ENCODE measurements around the gene NME4. TPM values are rescaled to one million over a fixed set of nuclear protein-coding genes. Genes with fewer than 3 reads are reported as not detected.
"Not testable (repeated sequence)": the region's sequence is repeated elsewhere in the genome, so short reads cannot be mapped to it uniquely, and the experiment has no call there.

Gene NME4
- total RNA-seq, 1 donor from 2014 or later = 91.3 TPM

DNA sequence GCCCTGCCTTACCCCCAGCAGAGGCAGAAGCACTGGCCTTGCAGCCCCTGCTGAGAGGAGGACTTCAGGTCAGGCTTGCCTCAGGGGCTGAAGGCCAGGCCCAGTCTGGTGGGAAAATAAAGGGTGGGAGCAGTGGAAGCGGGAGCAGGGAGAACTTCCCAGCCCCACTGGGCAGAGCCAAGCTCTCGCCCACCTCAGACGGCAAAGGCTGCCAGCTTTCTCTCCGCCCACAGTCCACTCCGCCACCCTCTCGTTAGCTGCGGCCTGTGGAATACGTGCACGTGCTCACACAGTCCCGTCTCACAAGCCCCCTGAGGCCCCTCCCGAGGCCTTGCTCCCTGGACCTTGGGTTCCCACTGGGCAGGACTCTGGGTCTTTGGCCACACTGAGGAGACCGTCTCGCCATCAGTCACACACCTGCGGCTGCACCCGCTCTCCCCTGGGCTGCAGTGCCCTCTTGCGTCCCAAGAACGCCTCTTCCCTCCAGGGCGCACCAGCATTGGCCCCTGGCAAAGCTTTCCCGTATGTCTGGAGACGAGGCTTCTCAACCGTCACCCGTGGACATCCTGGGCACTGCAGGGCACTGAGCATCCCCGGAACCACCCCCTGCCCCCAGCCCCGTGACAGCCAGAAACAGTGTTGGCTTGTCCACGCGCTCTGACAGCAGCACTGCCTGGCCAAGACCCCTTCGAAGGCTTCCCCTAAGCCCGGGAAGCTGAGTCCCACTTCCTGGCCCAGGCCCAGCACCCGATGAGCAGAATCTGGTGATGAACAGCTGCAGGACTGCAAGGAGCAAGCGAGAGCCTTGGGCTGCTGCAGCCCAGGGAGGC lies 34.9 kb upstream of the NME4 start:
- peak; percentile 77 for ATAC-seq
- intact Hi-C loops (cut with DNase I) = loop anchor here (2.0 kb wide), 1 partner anchor 255 kb away; no protein-coding TSS in a partner anchor
- peak; percentile 83 for DNase-seq (ENCODE audit: missing footprints)

- intact Hi-C loops (cut with DNase I) = loop anchor here (2.0 kb wide), 1 partner anchor 256 kb away; no protein-coding TSS in a partner anchor
- DNase-seq (ENCODE audit: missing footprints); ATAC-seq: not testable (repeated sequence)
These were observed 34.3 kb upstream of the NME4 start for GRCh38 chr16:362702-362999.

GRCh38 chr16:363110-363765 lies 33.8 kb upstream of the NME4 start:
- ATAC-seq = no peak
- intact Hi-C loops (cut with DNase I) = loop anchor here (2.0 kb wide), 1 partner anchor 256 kb away; no protein-coding TSS in a partner anchor
- DNase-seq (ENCODE audit: missing footprints) = no peak

GRCh38 chr16:363766-364490 lies 33.1 kb upstream of the NME4 start:
- ATAC-seq = no peak
- intact Hi-C loops (cut with DNase I) = loop anchor here (2.0 kb wide), 1 partner anchor 257 kb away; no protein-coding TSS in a partner anchor
- no peak for DNase-seq (ENCODE audit: missing footprints)

GRCh38 chr16:364595-365491 lies 32.2 kb upstream of the NME4 start:
- intact Hi-C loops (cut with DNase I) = no loop called here
- DNase-seq (ENCODE audit: missing footprints) (no peak), ATAC-seq (no peak)

DNA sequence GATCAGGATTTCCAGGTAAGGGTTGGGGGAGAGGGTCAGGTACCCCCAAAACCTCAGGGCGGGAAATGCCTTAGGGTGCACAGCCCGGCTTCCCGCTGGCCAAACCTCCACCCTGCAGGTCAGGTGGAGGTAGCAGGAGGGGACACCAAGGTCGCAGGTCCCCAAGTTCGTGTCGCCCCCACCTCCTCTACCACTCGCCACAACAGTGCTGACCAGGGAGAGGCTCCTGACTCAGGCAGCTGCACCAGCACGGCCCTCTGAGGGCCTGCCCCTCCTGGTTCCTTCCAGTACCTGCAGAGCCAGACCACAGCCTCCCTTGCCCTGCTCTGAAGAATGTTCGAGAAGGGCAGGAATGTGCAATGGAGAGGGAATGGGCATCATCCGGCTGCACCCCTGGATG lies 30.5 kb upstream of the NME4 start:
- intact Hi-C loops (cut with DNase I) = no loop called here
- ATAC-seq = no peak
- peak; percentile 18 for DNase-seq (ENCODE audit: missing footprints)

GRCh38 chr16:367333-367903 lies 29.6 kb upstream of the NME4 start:
- DNase-seq (ENCODE audit: missing footprints) (peak; percentile 57), ATAC-seq (no peak)
- intact Hi-C loops (cut with DNase I) = no loop called here

DNA sequence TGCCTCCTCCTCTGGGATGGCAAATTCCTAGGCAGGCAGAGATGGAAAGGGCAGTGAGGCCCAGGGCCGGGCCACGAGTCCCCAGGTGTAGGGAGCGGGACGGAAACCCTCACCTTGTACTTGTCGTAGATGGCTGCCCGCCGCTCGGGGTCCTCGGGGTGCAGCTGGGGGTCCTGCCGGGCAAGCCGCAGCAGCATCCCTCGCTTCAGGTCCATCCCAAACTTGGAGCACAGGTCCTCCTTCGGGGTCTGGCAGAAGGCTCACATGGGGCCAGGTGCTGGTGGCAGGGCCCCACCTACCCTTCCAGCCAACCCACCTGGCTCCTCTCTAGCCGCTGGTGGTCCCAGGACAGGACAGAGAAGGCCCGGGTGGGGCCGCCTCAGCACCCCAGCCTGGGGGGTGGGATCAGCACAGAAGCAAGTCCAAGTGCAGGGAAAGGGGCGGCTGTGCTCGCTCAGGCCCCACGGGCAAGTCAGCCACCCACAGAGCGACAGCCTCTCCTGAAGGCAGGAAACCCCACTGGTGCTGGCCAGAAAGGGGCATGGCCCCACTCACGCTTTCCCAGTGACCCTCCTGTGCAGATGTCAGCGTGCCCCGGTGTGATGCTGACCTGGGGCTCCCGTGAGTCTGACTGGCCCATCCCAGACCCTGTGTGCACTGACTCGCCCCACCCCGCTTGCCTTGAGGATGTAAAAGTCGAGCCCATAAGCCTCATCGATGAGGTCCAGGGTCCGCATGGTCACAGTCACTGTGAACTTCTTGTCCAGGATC lies 28.4 kb upstream of the NME4 start:
- intact Hi-C loops (cut with DNase I) = no loop called here
- DNase-seq (ENCODE audit: missing footprints) (peak; percentile 64), ATAC-seq (no peak)

GRCh38 chr16:369275-369865 lies 27.6 kb upstream of the NME4 start:
- ATAC-seq = no peak

GRCh38 chr16:369866-370436 lies 27.0 kb upstream of the NME4 start:
- no peak for ATAC-seq
- DNase-seq (ENCODE audit: missing footprints) = no peak
- intact Hi-C loops (cut with DNase I) = no loop called here

More at GRCh38 chr16:369275-369865, 27.6 kb upstream of the NME4 start:
- intact Hi-C loops (cut with DNase I) = no loop called here
- no peak for DNase-seq (ENCODE audit: missing footprints)

DNA sequence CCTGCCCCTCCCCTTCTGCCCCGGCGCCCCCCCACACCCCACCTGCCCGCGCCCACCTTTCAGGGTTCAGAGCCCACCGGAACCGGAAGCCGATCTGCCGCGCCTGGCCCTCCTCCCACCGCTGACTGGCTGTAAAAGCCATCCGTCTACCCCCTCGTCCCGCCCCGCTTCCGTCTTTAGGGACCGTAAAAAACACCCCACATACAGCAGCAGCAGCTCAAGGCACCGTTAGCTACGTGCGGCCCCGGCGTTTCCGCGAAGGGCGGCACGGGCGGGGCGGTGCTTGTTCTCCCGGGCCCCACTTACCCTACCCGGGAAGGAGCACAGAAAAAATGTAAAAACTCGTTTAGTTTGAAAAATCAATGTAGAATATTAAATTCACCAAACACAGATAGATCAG lies 26.6 kb upstream of the NME4 start, which contains the start of gene MRPL28:
Gene MRPL28, minus strand, starts transcription at position 96 of the 400 bp plus-strand sequence. CDS start 320 bp downstream, outside the sequence.
- intact Hi-C loops (cut with DNase I) = no loop called here
- ATAC-seq = peak; percentile 96
- peak; percentile 95 for DNase-seq (ENCODE audit: missing footprints)

GRCh38 chr16:370979-371514 lies 26.0 kb upstream of the NME4 start:
- DNase-seq (ENCODE audit: missing footprints) (peak; percentile 63), ATAC-seq (peak; percentile 9)
- intact Hi-C loops (cut with DNase I) = no loop called here

DNA sequence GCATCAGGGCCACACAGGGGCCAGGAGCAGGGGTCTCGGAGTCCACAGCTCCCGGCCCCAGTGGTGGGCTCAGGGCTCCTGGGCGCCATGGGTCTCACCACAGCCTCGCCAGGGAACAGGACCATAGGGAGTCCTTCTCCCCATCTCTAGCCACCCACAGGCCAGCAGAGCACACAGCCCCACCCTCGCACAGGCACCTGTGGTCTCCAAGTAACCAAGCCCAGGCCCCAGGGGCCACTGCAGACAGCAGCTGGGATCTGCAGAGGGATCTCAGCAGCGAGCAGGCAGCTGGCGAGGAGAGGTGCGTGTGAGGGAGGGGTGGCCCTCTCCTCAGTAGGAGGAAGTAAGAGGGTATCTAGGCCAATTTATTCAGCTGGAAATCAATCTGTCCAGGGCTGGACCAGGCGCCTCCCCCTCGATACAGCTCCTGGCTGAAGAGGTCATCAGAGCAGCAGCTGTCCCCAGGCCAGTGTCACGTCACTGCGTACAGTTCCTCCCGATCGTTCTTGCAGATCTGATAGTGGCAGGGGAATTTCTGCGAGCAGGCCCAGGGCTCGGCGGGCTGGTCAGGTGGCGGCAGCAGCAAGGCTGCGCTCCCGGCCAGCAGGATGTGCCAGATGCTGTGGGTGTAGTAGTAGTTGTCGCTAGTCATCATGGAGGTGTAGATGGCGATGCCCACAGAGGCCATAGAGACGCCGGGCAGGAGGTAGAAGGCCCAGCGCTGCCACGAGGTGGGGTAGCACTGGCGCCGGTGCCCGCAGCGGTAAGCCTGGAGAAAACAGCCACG lies 25.3 kb upstream of the NME4 start:
- ATAC-seq = no peak
- DNase-seq (ENCODE audit: missing footprints) = peak; percentile 68
- intact Hi-C loops (cut with DNase I) = no loop called here

DNA sequence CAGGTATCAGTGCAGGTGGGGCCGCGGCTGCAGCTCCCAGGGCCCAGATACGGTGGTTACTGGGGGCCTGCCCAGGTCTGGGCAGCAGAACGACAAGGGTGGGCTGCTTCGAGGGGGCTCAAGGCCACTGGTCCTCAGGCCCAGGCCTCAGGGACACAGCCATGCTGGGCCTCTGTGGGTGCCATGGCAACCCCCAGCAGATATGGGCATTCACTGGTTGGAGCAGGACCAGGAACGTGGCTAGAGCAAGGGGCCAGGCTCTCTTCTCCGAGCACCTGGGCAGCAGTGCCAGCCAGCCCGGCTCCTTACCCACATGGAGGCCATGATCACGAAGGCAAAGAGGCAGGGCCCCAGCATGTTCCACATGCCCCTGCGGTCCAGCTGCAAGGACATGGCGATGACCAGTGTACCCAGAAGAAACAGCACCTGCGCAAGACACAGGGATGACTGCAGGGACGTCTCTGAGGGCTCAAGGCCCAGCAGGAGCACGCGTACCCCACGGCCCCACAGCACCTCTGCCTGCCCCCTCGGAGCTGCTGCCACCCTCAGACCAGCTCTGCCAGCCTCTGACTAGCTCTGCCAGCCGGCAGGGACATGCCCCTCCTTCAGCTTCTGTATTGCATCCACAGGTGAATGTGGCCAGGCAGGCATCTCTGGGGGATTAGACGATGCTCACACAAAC lies 24.6 kb upstream of the NME4 start:
- ATAC-seq (no peak), DNase-seq (ENCODE audit: missing footprints) (peak; percentile 63)
- intact Hi-C loops (cut with DNase I) = no loop called here

DNA sequence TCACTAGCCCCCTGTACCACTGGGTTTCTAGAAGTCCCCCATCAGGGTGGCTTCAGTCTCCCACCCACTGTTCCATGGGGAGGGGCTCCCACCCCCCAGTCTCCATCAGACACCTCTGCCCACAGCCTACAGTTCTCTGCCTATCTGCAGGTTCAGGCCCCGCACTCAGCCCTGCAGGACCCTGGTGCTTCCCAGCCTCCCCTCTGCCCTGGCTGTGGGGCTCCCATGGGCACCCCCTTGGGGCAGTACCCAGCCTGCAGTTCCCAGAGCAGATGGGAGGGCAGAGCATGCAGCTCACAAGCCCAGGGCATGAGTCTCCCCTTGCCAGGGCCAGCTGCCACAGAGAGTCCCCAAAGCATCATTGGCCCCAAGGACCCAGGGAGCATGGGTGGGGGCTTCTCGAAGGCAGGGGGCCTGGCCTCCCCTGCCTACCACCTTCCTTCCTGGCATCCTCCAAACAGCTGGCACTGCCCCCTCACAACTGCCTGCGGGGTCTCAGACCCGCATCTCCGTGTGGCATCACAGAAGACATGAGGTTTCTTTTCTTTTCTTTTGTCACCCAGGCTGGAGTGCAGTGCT lies 23.9 kb upstream of the NME4 start:
- intact Hi-C loops (cut with DNase I) = no loop called here
- ATAC-seq (no peak), DNase-seq (ENCODE audit: missing footprints) (peak; percentile 8)

All from Right ventricle myocardium inferior (tissue), 1 donor.